ENCODE results near the gene GPR132. TPM values are rescaled to one million over a fixed set of nuclear protein-coding genes. Genes with fewer than 3 reads are reported as not detected.
A peak's percentile ranks its signal among the peaks of the same experiment; 100 is the strongest.

GPR132 gene
- total RNA-seq, 3 donors from 2014 or later (not counting 1 experiment from before 2014, with no cell fraction given), result 18.2 to 30.3 (median 26.7) TPM

GRCh38 chr14:105071326-105071725 is 6.1 kb upstream of the GPR132 start:
- peaks cover 6 to 35% of the 10 kb centered on the region in 2 donors for H3K4me1 Mint-ChIP-seq

GRCh38 chr14:105070760-105071137 is 5.5 kb upstream of the GPR132 start:
- H3K4me3 ChIP-seq (ENCODE audit: low read length), result no peak overlapping the region
- no peaks in the 10 kb centered on the region for H3K27me3 Mint-ChIP-seq (ENCODE audit: low read depth in 2 of 2)
- no peak overlapping the region for H3K4me3 Mint-ChIP-seq
- no peaks in the 10 kb centered on the region for H3K36me3 Mint-ChIP-seq
- ATAC-seq, result peak in 1 of 3 donors; percentile 20
- H3K36me3 ChIP-seq (ENCODE audit: control insufficient read depth, insufficient read depth, low read length), result no peaks in the 10 kb centered on the region
- intact Hi-C loops (cut with micrococcal nuclease), result no loop called here
- TF ChIP-seq CTCF (IDR thresholded peaks at IDR 0.05), result no peak
- 53% methylated on average over 4 of the region's 7 CpGs for WGBS (ENCODE audit: insufficient coverage)
- H3K9me3 Mint-ChIP-seq, result no peaks in the 10 kb centered on the region
- peak overlapping the region; percentile 12 for H3K27ac ChIP-seq (ENCODE audit: low read length)
- H3K4me1 ChIP-seq (ENCODE audit: control insufficient read depth, insufficient read depth, low read length), result peaks cover 66% of the 10 kb centered on the region
- DNase-seq, result peak in 1 of 2 donors; percentile 37
- no peaks in the 10 kb centered on the region for H3K27me3 ChIP-seq (ENCODE audit: control insufficient read depth, insufficient read depth, low read length)
- H3K27ac Mint-ChIP-seq, result peak overlapping the region; percentile 51 to 76
- peaks cover 6 to 35% of the 10 kb centered on the region in 2 donors for H3K4me1 Mint-ChIP-seq
- no peaks in the 10 kb centered on the region for H3K9me3 ChIP-seq (ENCODE audit: control insufficient read depth, insufficient read depth, low read length)

More at GRCh38 chr14:105071326-105071725, 6.1 kb upstream of the GPR132 start:
- Histone ChIP-seq H3K4me3 (ENCODE audit: low read length) (no peak overlapping the region), H3K4me1 (ENCODE audit: control insufficient read depth, insufficient read depth, low read length) (peaks cover 66% of the 10 kb centered on the region), H3K27ac (ENCODE audit: low read length) (no peak overlapping the region), H3K27me3 (ENCODE audit: control insufficient read depth, insufficient read depth, low read length) (no peaks in the 10 kb centered on the region), H3K9me3 (ENCODE audit: control insufficient read depth, insufficient read depth, low read length) (no peaks in the 10 kb centered on the region), H3K36me3 (ENCODE audit: control insufficient read depth, insufficient read depth, low read length) (no peaks in the 10 kb centered on the region)
- no peak for ATAC-seq
- no peak for DNase-seq
- 96% methylated on average over 15 of the region's 15 CpGs for WGBS (ENCODE audit: insufficient coverage)
- intact Hi-C loops (cut with micrococcal nuclease), result no loop called here
- Mint-ChIP-seq H3K36me3 (no peaks in the 10 kb centered on the region), H3K4me3 (no peak overlapping the region), H3K27me3 (ENCODE audit: low read depth in 2 of 2) (no peaks in the 10 kb centered on the region), H3K9me3 (no peaks in the 10 kb centered on the region), H3K27ac (peak overlapping the region in 1 of 2 donors; percentile 49)
- no peak for TF ChIP-seq CTCF (IDR thresholded peaks at IDR 0.05)

- intact Hi-C loops (cut with micrococcal nuclease), result no loop called here
- peak in 1 of 3 donors; percentile 5 for ATAC-seq
- Histone ChIP-seq H3K27me3 (ENCODE audit: control insufficient read depth, insufficient read depth, low read length) (no peaks in the 10 kb centered on the region), H3K9me3 (ENCODE audit: control insufficient read depth, insufficient read depth, low read length) (no peaks in the 10 kb centered on the region), H3K36me3 (ENCODE audit: control insufficient read depth, insufficient read depth, low read length) (no peaks in the 10 kb centered on the region), H3K4me1 (ENCODE audit: control insufficient read depth, insufficient read depth, low read length) (peaks cover 67% of the 10 kb centered on the region), H3K4me3 (ENCODE audit: low read length) (no peak overlapping the region), H3K27ac (ENCODE audit: low read length) (peak overlapping the region; percentile 12)
- TF ChIP-seq CTCF (IDR thresholded peaks at IDR 0.05), result no peak
- WGBS (ENCODE audit: insufficient coverage), result 66% methylated on average over 20 of the region's 20 CpGs
- Mint-ChIP-seq H3K27ac (peak overlapping the region; percentile 51 to 76), H3K9me3 (no peaks in the 10 kb centered on the region), H3K27me3 (ENCODE audit: low read depth in 2 of 2) (no peaks in the 10 kb centered on the region), H3K36me3 (no peaks in the 10 kb centered on the region), H3K4me3 (no peak overlapping the region), H3K4me1 (peaks cover 6 to 37% of the 10 kb centered on the region in 2 donors)
- peak in 1 of 2 donors; percentile 60 for DNase-seq
These were observed 4.9 kb upstream of the GPR132 start for GRCh38 chr14:105069871-105070759.
